Dermis lymphatic vessel endothelial cell (primary cell): ENCODE measurements around the gene TCF20. TPM values are rescaled to one million over a fixed set of nuclear protein-coding genes. Genes with fewer than 3 reads are reported as not detected.

Source experiments
- total RNA-seq: library from RNA; depleted of rRNA; stranded (reverse); fragments of >200 nt; gene quantifications from 2 replicates; pipeline ENCODE4 v1.2.1, GENCODE V29; 2014

The TCF20 gene
- total RNA-seq, result 18.5 and 19.3 TPM in 2 replicates

GRCh38 chr22:42270510-42271190 lies at the start of gene TCF20:
TSS of gene TCF20 (minus strand) at chr22:42270653. CDS start at chr22:42215305, 55,348 bp downstream.

Other genes with a start within 250 kb of the TCF20 start
- gene NAGA, start 199.8 kb downstream of the TCF20 start, total RNA-seq, result 12.7 and 16.5 TPM in 2 replicates
- gene PHETA2, start 196.4 kb downstream of the TCF20 start, total RNA-seq, result 23.1 and 26.2 TPM in 2 replicates
- gene SMDT1, start 191.0 kb downstream of the TCF20 start, total RNA-seq, result 8.5 and 14.0 TPM in 2 replicates
- 57.3 and 59.2 TPM in 2 replicates for gene NDUFA6, start 179.9 kb downstream of the TCF20 start, total RNA-seq
- gene CYP2D6, start 139.8 kb downstream of the TCF20 start, total RNA-seq, result 0.11 and 0.17 TPM in 2 replicates
- not detected in 2 replicates for gene NFAM1, start 161.8 kb upstream of the TCF20 start, total RNA-seq
- gene RRP7A, start 249.1 kb upstream of the TCF20 start, total RNA-seq, result 21.0 and 37.2 TPM in 2 replicates